ENCODE results near the gene LRRC55.

GRCh38 chr11:57150454-57150917 is 31.3 kb upstream of the LRRC55 start:
- TF ChIP-seq CTCF (IDR thresholded peaks at IDR 0.05; ENCODE audit: low read length) (no peak), EZH2 (optimal IDR thresholded peaks at IDR 0.05; ENCODE audit: low read depth, low read length) (no peak)

All from MM.1S (cell line).